NCI-H1436 treated with DMSO at 0.1 percent for 48 hours (cell line): ENCODE data around the gene C10orf143.

Experiments used
- DNase-seq: peaks from one replicate; lab custom pipeline; 2025; lab: John Stamatoyannopoulos, UW

Gene C10orf143

GRCh38 chr10:130014263-130015074 is 96.2 kb downstream of the C10orf143 start:
- DNase-seq: no peak
